Activated T-helper 2 cell treated with anti-CD3 and anti-CD28 coated beads, Interferon-gamma antibody, Interleukin-2, Interleukin-4, amounts not matched to agents 10 μg/mL and 5 μg/mL and 100 μg/mL, durations not matched to agents 14 hours and 24 hours and 36 hours (primary cell): Measurements from ENCODE around the gene KRTAP19-2. TPM values are rescaled to one million over a fixed set of nuclear protein-coding genes. Genes with fewer than 3 reads are reported as not detected.
"Not testable (repeated sequence)": the region's sequence is repeated elsewhere in the genome, so short reads cannot be mapped to it uniquely, and the experiment has no call there.

Experiments
- DNase-seq: peaks from one replicate; pipeline ENCODE4 v3.0.0; 2021; ENCODE audit warnings: low spot score
- H3K27ac Mint-ChIP-seq: one replicate; pipeline ENCODE4 v1.8.0; 2021; ENCODE audit warnings: mixed read lengths
- H3K27me3 Mint-ChIP-seq: one replicate; pipeline ENCODE4 v1.8.0; 2021; ENCODE audit warnings: low read depth, mixed read lengths
- H3K36me3 Mint-ChIP-seq: one replicate; pipeline ENCODE4 v1.8.0; 2021; ENCODE audit warnings: low read depth, mixed read lengths
- H3K4me1 Mint-ChIP-seq: one replicate; pipeline ENCODE4 v1.8.0; 2021; ENCODE audit warnings: low read depth, mixed read lengths
- H3K4me3 Mint-ChIP-seq: one replicate; pipeline ENCODE4 v1.8.0; 2021; ENCODE audit warnings: low read depth, mild to moderate bottlenecking, moderate library complexity, mixed read lengths
- H3K9me3 Mint-ChIP-seq: one replicate; pipeline ENCODE4 v1.8.0; 2021; ENCODE audit warnings: mixed read lengths
- intact Hi-C: fragments of 100-400 bp; cut with micrococcal nuclease; formaldehyde crosslinking; loops from one replicate; pipeline ENCODE4 v1.15.1; 2023
- total RNA-seq: library from RNA; stranded (reverse); gene quantifications from 2 replicates; pipeline ENCODE4 v1.2.3, GENCODE V29; 2022

Gene KRTAP19-2, protein sequence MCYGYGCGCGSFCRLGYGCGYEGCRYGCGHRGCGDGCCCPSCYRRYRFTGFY
- not detected in 2 replicates for total RNA-seq

DNA sequence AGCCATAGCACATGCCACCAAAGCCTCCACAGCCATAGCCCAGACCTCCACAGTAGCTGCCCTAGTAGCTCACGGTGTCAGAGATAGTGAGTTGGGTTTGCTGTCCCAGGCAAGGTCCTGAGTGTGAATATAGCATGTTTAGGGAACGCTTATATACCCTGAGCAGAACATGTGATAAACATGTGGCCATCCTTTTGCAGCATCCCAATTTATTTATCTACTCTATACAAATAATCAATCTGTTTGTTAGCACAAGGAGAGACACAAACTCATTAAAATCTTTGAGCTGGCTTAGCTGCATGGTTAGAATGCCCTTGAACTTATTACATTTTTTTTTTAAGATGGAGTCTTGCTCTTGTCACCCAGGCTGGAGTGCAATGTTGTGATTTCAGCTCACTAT lies at the start of gene KRTAP19-2:
Gene KRTAP19-2, minus strand, starts transcription at position 101 of the 400 bp plus-strand sequence. Its CDS starts 88 bp downstream, at position 13.
- Mint-ChIP-seq H3K27me3 (no peaks in the 10 kb centered on the region), H3K4me3 (no peak within 1 kb of the TSS), H3K36me3 (no peaks in the 10 kb centered on the region), H3K4me1 (no peaks in the 10 kb centered on the region), H3K9me3 (peaks cover 17% of the 10 kb centered on the region), H3K27ac (no peak within 1 kb of the TSS)
- intact Hi-C loops: no loop called here
- no peak for DNase-seq

DNA sequence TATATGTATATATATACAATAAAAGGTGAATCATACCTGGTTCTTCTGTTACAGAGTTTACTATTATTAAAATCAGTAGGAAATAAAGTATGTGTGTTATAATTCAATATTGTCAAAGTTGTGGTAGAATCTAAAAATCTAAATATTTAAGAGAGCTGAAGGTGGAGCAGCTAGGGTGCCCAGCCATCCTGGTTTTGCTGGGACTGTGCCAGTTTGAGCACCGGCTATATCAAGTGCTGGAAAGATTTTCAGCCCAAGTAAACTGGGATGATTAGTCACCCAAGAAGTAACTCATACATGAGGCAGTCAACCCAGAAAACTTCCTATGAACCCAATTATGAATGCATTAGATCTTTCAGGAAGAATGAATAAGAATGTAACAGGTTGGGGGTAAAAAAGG lies 31.6 kb upstream of the KRTAP19-2 start:
- Mint-ChIP-seq H3K4me1 (no peaks in the 10 kb centered on the region), H3K4me3 (no peak overlapping the region), H3K9me3 (peaks cover 3% of the 10 kb centered on the region), H3K27me3 (peaks cover 1% of the 10 kb centered on the region), H3K27ac (no peak overlapping the region), H3K36me3 (no peaks in the 10 kb centered on the region)
- no peak for DNase-seq
- intact Hi-C loops: no loop called here

DNA sequence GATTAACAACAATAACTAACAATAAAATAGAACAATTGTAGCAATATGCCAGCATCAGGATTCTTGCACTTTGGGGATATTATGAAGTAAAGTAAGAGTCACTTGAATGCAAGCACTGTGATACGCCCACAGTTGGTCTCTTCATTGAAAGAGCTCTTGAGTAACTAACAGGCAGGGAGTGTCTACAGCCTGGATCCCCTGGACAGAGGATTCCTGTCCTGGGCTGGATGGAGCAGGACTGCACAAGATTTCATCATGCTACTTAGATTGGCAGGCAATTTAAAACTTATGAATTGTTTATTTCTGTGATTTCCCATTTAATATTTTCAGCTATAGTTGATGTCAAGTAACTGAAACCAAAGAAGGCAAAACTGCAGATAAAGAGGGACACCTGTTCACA lies 28.4 kb upstream of the KRTAP19-2 start:
- intact Hi-C loops: no loop called here
- DNase-seq: no peak
- H3K4me1 Mint-ChIP-seq: no peaks in the 10 kb centered on the region
- H3K27ac Mint-ChIP-seq: no peak overlapping the region
- H3K4me3 Mint-ChIP-seq: no peak overlapping the region
- H3K36me3 Mint-ChIP-seq: no peaks in the 10 kb centered on the region
- peaks cover 1% of the 10 kb centered on the region for H3K27me3 Mint-ChIP-seq
- peaks cover 3% of the 10 kb centered on the region for H3K9me3 Mint-ChIP-seq

DNA sequence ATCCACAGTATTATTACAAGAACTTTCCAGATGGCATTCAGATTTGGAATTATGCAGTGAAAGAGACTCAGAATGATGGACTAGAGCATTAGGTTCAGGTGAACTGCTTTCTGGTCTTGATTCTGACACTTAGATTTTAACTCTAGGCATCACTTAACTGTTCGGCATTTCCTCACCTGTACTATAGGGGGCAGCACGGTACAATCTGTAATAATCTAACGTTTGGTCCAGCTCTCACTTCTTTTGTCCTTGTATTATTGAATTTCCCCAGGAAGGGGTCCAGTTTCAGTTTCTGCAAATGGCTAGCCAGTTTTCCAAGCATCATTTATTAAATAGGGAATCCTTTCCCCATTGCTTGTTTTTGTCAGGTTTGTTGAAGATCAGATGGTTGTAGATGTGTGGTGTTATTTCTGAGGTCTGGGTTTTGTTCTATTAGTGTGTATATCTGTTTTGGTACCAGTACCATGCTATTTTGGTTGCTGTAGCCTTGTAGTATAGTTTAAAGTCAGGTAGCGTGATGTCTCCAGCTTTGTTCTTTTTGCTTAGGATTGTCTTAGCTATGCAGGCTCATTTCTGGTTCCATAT lies 18.5 kb upstream of the KRTAP19-2 start:
- not testable (repeated sequence) for H3K4me3 Mint-ChIP-seq, DNase-seq, H3K27me3 Mint-ChIP-seq, H3K27ac Mint-ChIP-seq, H3K4me1 Mint-ChIP-seq, H3K36me3 Mint-ChIP-seq, H3K9me3 Mint-ChIP-seq
- intact Hi-C loops: loop anchor here (1.0 to 10.0 kb wide), 2 partner anchors 229 to 581 kb away; no protein-coding TSS in a partner anchor

DNA sequence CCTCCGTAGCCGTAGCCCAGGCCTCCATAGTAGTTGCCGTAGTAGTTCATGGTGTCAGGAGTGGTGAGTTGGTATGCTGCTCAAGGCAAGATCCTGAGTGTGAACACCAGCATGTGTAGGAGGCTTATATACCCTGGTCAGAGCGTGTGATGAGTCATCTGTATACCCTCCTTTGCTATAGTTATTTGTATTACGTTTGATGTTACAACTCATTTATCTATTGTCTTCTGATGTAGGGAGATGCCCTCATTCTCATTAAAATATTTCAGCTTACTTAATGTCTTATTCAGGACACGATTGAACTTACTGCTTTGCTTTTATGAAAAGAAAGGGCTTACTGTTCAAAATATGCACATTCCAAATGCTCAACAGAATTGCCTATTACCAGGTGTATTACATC lies 14.8 kb upstream of the KRTAP19-2 start, which contains the start of gene KRTAP19-5:
Gene KRTAP19-5, minus strand, starts transcription at position 101 of the 400 bp plus-strand sequence. Its CDS starts 51 bp downstream, at position 50.
- H3K27me3 Mint-ChIP-seq: no peaks in the 10 kb centered on the region
- intact Hi-C loops: loop anchor here (10.0 kb wide), 1 partner anchor 233 kb away; no protein-coding TSS in a partner anchor
- no peaks in the 10 kb centered on the region for H3K9me3 Mint-ChIP-seq
- no peaks in the 10 kb centered on the region for H3K4me1 Mint-ChIP-seq
- H3K36me3 Mint-ChIP-seq: no peaks in the 10 kb centered on the region
- no peak within 1 kb of the TSS for H3K4me3 Mint-ChIP-seq
- no peak for DNase-seq
- H3K27ac Mint-ChIP-seq: no peak within 1 kb of the TSS

DNA sequence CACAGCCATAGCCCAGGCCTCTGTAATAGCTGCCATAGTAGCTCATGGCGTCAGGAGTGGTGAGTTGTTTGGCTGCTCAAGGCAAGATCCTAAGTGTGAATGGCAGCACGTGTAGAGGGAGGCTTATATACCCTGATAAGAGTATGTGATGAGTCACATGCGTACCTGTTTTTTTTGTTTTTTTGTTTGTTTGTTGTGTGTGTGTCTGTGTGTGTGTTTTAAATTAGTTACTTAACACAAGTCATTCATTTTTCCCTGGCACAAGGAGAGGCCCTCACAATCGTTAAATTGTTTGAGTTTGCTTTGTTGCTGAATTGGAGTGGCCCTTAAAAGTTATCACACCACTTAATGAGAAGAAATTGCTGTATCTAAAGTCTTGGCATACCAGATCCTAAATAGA lies 9.8 kb upstream of the KRTAP19-2 start, which contains the start of gene KRTAP19-4:
Gene KRTAP19-4, minus strand, starts transcription at position 101 of the 400 bp plus-strand sequence. Its CDS starts 55 bp downstream, at position 46.
- intact Hi-C loops: no loop called here
- H3K27ac Mint-ChIP-seq: no peak within 1 kb of the TSS
- no peak within 1 kb of the TSS for H3K4me3 Mint-ChIP-seq
- H3K27me3 Mint-ChIP-seq: no peaks in the 10 kb centered on the region
- H3K4me1 Mint-ChIP-seq: no peaks in the 10 kb centered on the region
- DNase-seq: no peak
- H3K9me3 Mint-ChIP-seq: no peaks in the 10 kb centered on the region
- H3K36me3 Mint-ChIP-seq: no peaks in the 10 kb centered on the region

DNA sequence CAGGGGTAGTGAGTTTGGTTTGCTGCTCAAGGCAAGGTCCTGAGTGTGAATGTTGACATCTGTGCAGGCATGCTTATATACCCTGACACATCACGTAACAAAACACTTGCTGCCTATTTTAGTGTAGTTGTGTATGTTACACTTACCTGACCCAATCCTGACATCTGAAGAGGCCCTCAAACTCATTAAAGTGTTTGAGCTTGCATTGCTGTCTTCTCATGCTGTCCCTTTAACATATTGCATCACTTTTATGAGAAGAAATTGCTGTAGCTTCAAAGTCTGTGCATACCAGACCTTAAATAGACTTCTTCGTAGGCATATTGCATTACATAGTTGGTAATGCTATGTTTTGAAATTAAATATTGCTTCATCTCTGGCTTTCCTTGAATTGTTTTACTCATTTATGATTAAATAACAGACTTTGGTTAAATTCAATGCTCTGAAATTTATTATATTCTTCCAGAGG lies 4.8 kb upstream of the KRTAP19-2 start, which contains the start of gene KRTAP19-3:
Gene KRTAP19-3, minus strand, starts transcription at position 51 of the 466 bp plus-strand sequence. CDS start 56 bp downstream, outside the sequence.
- intact Hi-C loops: no loop called here
- Mint-ChIP-seq H3K27ac (no peak within 1 kb of the TSS), H3K27me3 (no peaks in the 10 kb centered on the region), H3K4me1 (no peaks in the 10 kb centered on the region), H3K9me3 (peaks cover 2% of the 10 kb centered on the region), H3K4me3 (no peak within 1 kb of the TSS), H3K36me3 (no peaks in the 10 kb centered on the region)
- no peak for DNase-seq

DNA sequence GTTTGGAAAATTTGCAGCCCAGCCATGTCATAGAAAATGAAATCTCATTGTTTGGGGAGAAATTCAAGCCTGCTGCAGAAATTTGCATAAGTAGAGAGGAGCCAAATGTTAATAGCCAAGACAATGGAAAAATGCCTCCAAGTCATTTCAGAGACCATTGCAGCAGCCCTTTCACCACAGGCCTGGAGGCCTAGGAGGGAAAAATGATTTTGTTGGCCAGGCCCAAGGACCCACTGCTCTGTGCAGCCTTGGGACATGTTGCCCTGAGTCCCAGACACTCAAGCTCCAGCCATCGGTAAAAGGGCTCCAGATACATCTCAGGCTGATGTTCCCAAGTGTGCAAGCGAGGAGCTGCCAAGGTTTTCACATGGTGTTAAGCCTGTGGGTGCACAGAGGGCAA lies 1.1 kb downstream of the KRTAP19-2 start:
- no peak overlapping the region for H3K4me3 Mint-ChIP-seq
- DNase-seq: no peak
- no peaks in the 10 kb centered on the region for H3K27me3 Mint-ChIP-seq
- H3K4me1 Mint-ChIP-seq: no peaks in the 10 kb centered on the region
- H3K27ac Mint-ChIP-seq: no peak overlapping the region
- intact Hi-C loops: no loop called here
- H3K36me3 Mint-ChIP-seq: no peaks in the 10 kb centered on the region
- H3K9me3 Mint-ChIP-seq: peaks cover 17% of the 10 kb centered on the region

DNA sequence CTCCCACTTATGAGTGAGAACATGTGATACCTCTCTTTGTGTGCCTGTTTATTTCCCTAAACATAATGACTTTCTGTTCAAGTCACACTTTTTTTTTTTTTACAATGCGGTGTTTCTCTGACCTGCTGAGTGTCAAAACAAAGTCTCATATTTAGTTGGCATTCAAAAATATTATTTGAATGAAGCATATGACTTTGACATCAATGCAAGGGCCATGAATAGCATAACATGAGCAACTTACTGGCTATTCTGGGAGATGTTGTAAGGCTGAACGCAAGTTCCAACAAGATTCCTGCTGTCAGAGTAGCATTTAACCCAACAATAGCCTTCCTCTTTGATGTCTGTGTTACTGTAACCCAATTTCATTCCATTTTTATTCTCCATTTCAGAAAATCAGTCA lies 5.1 kb downstream of the KRTAP19-2 start:
- intact Hi-C loops: no loop called here
- H3K9me3 Mint-ChIP-seq: peaks cover 17% of the 10 kb centered on the region
- H3K4me3 Mint-ChIP-seq: no peak overlapping the region
- H3K27ac Mint-ChIP-seq: no peak overlapping the region
- H3K4me1 Mint-ChIP-seq: no peaks in the 10 kb centered on the region
- no peak for DNase-seq
- H3K27me3 Mint-ChIP-seq: no peaks in the 10 kb centered on the region
- H3K36me3 Mint-ChIP-seq: no peaks in the 10 kb centered on the region

DNA sequence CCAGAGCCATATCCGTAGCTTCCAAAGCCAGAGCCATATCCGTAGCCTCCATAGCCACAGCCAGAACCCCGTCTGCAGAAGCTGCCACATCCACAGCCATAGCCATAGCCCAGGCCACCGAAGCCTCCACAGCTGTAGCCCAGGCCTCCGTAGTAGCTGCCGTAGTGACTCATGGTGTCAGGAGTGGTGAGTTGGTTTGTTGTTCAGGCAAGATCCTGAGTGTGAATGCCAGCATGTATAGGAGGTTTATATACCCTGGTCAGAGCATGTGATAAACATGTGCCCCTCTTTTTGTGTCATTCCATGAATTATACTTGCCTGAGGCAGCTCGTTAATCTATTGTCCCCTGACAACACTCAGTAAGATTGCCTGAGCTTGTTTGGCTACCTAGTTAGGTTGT lies 7.1 kb downstream of the KRTAP19-2 start, which contains the start of gene KRTAP19-1:
Gene KRTAP19-1, minus strand, starts transcription at position 223 of the 400 bp plus-strand sequence. Its CDS starts 50 bp downstream, at position 173.
- no peak for DNase-seq
- Mint-ChIP-seq H3K9me3 (peaks cover 3% of the 10 kb centered on the region), H3K27me3 (no peaks in the 10 kb centered on the region), H3K4me3 (no peak within 1 kb of the TSS), H3K36me3 (no peaks in the 10 kb centered on the region), H3K27ac (no peak within 1 kb of the TSS), H3K4me1 (no peaks in the 10 kb centered on the region)
- intact Hi-C loops: no loop called here

DNA sequence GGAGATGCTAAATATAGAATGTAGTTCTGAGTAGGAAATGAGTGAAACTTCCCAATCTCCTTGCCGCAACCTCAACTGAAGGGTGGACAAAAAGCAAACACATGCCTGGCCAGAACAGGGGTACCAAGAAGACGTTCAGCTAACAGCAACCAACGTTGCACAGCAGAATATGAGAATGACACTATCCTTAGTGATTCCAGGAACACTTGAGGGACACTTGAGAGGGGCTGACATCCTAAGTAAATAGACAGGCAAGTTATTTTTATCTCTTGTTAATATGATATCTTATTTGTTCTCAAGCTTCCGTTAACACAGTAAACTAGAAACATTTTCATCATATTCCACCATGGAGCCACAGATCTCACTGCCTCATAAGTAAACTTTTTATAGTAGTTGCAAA lies 8.0 kb downstream of the KRTAP19-2 start:
- H3K4me3 Mint-ChIP-seq: no peak overlapping the region
- H3K36me3 Mint-ChIP-seq: no peaks in the 10 kb centered on the region
- no peak for DNase-seq
- no peaks in the 10 kb centered on the region for H3K4me1 Mint-ChIP-seq
- H3K27ac Mint-ChIP-seq: no peak overlapping the region
- no peaks in the 10 kb centered on the region for H3K27me3 Mint-ChIP-seq
- no peaks in the 10 kb centered on the region for H3K9me3 Mint-ChIP-seq
- intact Hi-C loops: no loop called here

DNA sequence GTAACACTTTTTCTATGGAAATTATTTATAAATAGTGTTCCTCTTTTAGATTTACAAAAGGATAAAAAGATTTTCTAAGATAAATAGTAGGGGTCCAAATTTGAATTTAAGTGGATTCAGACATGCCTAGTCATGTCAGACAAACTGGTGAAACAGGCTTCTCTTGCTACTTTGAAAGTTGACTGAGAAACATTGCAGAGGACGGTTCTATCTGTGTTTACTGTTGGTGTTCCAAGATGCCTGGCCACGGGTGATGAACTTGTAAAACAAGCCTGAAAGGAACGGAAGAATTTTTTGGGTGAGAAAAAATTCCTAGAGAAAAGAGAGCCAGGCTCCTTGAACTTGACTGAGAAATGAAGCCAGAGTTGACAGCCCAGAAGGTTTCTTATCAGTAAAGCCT lies 9.2 kb downstream of the KRTAP19-2 start:
- Mint-ChIP-seq H3K27ac (no peak overlapping the region), H3K4me3 (no peak overlapping the region), H3K27me3 (no peaks in the 10 kb centered on the region), H3K4me1 (no peaks in the 10 kb centered on the region), H3K9me3 (no peaks in the 10 kb centered on the region), H3K36me3 (no peaks in the 10 kb centered on the region)
- no peak for DNase-seq
- intact Hi-C loops: no loop called here

DNA sequence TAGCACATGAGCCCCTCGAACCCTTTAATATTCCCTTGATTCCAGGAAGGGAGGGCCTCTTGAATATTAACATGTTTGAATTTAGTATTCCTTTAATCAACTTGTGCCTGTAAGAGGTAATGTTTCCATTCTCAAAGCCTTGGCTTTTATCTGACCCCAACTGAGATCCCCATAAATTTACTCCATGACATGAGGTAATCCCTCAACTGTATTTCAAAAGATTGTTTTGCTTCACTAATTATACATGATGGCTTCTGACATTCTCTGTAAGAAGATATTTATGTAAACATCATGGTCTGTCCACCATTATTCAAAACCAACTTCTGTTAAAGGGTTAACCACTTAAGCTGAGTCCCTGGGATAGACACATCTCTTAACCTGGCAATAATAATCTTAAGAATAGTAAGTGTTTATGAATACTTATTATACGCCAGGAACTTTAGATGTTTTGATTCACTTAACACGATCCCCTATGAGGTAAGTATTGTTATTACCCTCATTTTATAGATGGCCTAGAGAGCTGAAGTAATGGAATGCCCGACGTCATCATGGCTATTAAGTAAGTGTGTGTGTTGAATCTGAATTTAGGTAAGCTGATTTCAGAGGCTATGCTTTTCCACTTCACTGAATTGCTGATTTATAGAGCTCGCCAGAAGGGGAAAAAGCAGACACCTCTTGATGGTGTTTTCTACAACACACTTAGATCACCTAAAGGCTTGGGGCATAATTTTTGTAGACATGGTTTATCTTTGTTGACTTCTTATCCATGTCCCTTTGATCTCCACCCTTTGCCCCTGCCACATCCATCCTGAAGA lies 18.1 kb downstream of the KRTAP19-2 start:
- no peaks in the 10 kb centered on the region for H3K9me3 Mint-ChIP-seq
- peaks cover 2% of the 10 kb centered on the region for H3K27me3 Mint-ChIP-seq
- H3K27ac Mint-ChIP-seq: no peak overlapping the region
- H3K4me3 Mint-ChIP-seq: no peak overlapping the region
- no peaks in the 10 kb centered on the region for H3K4me1 Mint-ChIP-seq
- DNase-seq: no peak
- no peaks in the 10 kb centered on the region for H3K36me3 Mint-ChIP-seq
- intact Hi-C loops: no loop called here
